GM19193 (cell line): ENCODE results near the gene ZNF221.

Experiments used
- POLR2A ChIP-seq: IDR thresholded peaks from 4 replicates; pipeline ENCODE4 v1.6.1; 2011; ENCODE audit not compliant: insufficient read depth, insufficient read length; ENCODE audit errors: extremely low read depth

The ZNF221 gene

GRCh38 chr19:43939557-43940260 is 11.3 kb upstream of the ZNF221 start:
- TF ChIP-seq POLR2A = no peak

GRCh38 chr19:43940719-43941118 is 10.3 kb upstream of the ZNF221 start:
- no peak for TF ChIP-seq POLR2A

- no peak for TF ChIP-seq POLR2A
These were observed 9.8 kb upstream of the ZNF221 start for GRCh38 chr19:43941209-43941608.

- TF ChIP-seq POLR2A = no peak
These were observed 5.8 kb downstream of the ZNF221 start for GRCh38 chr19:43956827-43957226.

- no peak for TF ChIP-seq POLR2A
These were observed 6.9 kb downstream of the ZNF221 start for GRCh38 chr19:43957891-43958290.

GRCh38 chr19:43960411-43960810 is 9.4 kb downstream of the ZNF221 start:
- no peak for TF ChIP-seq POLR2A

- TF ChIP-seq POLR2A = no peak
These were observed 15.2 kb downstream of the ZNF221 start for GRCh38 chr19:43966079-43966694.

- TF ChIP-seq POLR2A = no peak
These were observed 25.7 kb downstream of the ZNF221 start for GRCh38 chr19:43976732-43977131.

GRCh38 chr19:43983544-43983911 is 32.5 kb downstream of the ZNF221 start:
- no peak for TF ChIP-seq POLR2A

- TF ChIP-seq POLR2A = peak; percentile 62
These were observed 33.1 kb downstream of the ZNF221 start, which contains the start of gene ZNF155 for GRCh38 chr19:43983912-43984686. TSS of gene ZNF155 (plus strand) at chr19:43984188. CDS start at chr19:43988544, 4,356 bp downstream.

GRCh38 chr19:43984687-43985000 is 33.6 kb downstream of the ZNF221 start:
- TF ChIP-seq POLR2A = no peak

- no peak for TF ChIP-seq POLR2A
These were observed 46.7 kb downstream of the ZNF221 start for GRCh38 chr19:43997631-43998290.

GRCh38 chr19:44002212-44002565 is 51.2 kb downstream of the ZNF221 start:
- no peak for TF ChIP-seq POLR2A

GRCh38 chr19:44002566-44003460 is 51.8 kb downstream of the ZNF221 start, which contains the start of gene ZNF230:
TSS of gene ZNF230 (plus strand) at chr19:44002957. CDS start at chr19:44007079, 4,122 bp downstream.
- peak; percentile 59 for TF ChIP-seq POLR2A
